ENCODE measurements around the gene IL31. TPM values are rescaled to one million over a fixed set of nuclear protein-coding genes. Genes with fewer than 3 reads are reported as not detected.

Gene IL31
- total RNA-seq, 1 donor from 2014 or later = not detected

DNA sequence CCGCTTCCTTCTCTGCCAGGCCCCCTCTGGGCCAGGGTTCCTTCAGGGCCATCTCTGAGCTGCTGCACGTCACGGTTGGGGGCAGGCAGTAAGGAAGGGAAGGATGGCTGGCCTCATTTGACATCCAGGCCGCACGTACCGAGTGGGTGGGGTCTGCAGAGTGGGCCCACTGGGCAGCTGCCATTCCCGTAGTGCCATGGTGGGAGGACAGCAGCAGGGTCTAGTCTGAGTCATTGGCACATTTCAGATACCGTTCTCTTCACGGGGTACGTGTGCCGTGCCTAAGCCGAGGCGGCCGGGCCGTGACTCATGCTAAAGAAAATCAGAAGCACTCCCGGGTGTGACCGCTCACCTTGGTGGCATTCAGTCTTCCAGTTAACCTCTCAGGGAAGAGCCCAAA lies 43.9 kb downstream of the IL31 start:
- Histone ChIP-seq H3K9me3 (no peaks in the 10 kb centered on the region), H3K4me1 (peaks cover 7% of the 10 kb centered on the region), H3K4me3 (no peak overlapping the region), H3K27me3 (no peaks in the 10 kb centered on the region), H3K27ac (no peak overlapping the region), H3K36me3 (peaks cover 0 to 60% of the 10 kb centered on the region in 2 donors)
- TF ChIP-seq POLR2AphosphoS5 (IDR thresholded peaks at IDR 0.05; ENCODE audit: insufficient read depth in 1 of 2, low read depth in 1 of 2) = no peak
- TF ChIP-seq, protein P1, sequence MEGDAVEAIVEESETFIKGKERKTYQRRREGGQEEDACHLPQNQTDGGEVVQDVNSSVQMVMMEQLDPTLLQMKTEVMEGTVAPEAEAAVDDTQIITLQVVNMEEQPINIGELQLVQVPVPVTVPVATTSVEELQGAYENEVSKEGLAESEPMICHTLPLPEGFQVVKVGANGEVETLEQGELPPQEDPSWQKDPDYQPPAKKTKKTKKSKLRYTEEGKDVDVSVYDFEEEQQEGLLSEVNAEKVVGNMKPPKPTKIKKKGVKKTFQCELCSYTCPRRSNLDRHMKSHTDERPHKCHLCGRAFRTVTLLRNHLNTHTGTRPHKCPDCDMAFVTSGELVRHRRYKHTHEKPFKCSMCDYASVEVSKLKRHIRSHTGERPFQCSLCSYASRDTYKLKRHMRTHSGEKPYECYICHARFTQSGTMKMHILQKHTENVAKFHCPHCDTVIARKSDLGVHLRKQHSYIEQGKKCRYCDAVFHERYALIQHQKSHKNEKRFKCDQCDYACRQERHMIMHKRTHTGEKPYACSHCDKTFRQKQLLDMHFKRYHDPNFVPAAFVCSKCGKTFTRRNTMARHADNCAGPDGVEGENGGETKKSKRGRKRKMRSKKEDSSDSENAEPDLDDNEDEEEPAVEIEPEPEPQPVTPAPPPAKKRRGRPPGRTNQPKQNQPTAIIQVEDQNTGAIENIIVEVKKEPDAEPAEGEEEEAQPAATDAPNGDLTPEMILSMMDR (IDR thresholded peaks at IDR 0.05) = no peak
- no peak for TF ChIP-seq POLR2A (IDR thresholded peaks at IDR 0.05)
- intact Hi-C loops (cut with DNase I) = no loop called here
- DNase-seq (ENCODE audit: extremely low spot score in 2 of 2) = no peak

DNA sequence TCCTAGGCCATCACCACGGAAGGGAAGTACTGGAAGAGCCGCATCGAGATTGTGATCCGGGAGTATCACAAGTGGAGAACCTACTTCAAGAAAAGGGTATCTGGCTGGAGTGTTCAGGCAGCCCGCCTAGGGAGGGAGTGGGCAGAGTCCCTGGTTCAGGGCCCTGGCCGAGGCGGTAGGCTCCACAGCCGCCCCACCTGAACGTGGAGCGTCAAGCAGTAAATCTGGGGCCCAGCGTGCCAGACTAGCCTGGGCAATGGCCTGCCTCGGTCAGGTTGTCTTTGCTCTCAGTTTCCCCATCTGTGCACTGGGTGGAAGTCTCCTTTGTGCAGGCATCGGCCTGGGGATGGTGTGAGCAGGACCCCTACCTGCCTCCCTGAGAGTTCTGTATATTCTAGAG lies 44.9 kb downstream of the IL31 start:
- DNase-seq (ENCODE audit: extremely low spot score in 2 of 2) = no peak
- Histone ChIP-seq H3K27ac (no peak overlapping the region), H3K36me3 (peaks cover 0 to 57% of the 10 kb centered on the region in 2 donors), H3K4me1 (peaks cover 12% of the 10 kb centered on the region), H3K9me3 (no peaks in the 10 kb centered on the region), H3K4me3 (no peak overlapping the region), H3K27me3 (no peaks in the 10 kb centered on the region)
- TF ChIP-seq POLR2AphosphoS5 (IDR thresholded peaks at IDR 0.05; ENCODE audit: insufficient read depth in 1 of 2, low read depth in 1 of 2) = no peak
- TF ChIP-seq POLR2A (IDR thresholded peaks at IDR 0.05) = no peak
- TF ChIP-seq, protein P1 (IDR thresholded peaks at IDR 0.05) = no peak
- intact Hi-C loops (cut with DNase I) = no loop called here

DNA sequence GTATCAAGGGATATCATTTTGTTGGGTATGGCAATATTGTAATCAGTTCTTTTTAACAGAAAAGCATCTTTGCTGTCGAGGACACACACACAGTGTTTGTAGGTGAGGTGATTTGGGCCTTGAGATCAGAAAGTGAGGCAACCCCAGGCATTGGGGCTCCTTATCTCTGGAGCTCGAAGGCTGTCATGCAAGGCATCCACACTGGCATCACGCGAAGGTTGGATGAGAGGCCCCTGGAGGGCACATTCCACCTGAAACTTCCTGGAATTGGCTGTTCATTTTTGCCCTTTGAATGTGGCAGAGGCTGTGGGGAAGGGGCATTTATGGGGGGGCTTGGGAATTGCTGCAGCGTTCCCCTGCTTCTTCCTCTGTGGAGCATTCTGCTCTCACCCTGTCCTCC lies 45.5 kb downstream of the IL31 start:
- Histone ChIP-seq H3K4me1 (peaks cover 17% of the 10 kb centered on the region), H3K27ac (no peak overlapping the region), H3K9me3 (no peaks in the 10 kb centered on the region), H3K4me3 (no peak overlapping the region), H3K27me3 (no peaks in the 10 kb centered on the region), H3K36me3 (peaks cover 0 to 51% of the 10 kb centered on the region in 2 donors)
- TF ChIP-seq, protein P1 (IDR thresholded peaks at IDR 0.05) = no peak
- TF ChIP-seq POLR2A (IDR thresholded peaks at IDR 0.05) = no peak
- DNase-seq (ENCODE audit: extremely low spot score in 2 of 2) = no peak
- intact Hi-C loops (cut with DNase I) = no loop called here

DNA sequence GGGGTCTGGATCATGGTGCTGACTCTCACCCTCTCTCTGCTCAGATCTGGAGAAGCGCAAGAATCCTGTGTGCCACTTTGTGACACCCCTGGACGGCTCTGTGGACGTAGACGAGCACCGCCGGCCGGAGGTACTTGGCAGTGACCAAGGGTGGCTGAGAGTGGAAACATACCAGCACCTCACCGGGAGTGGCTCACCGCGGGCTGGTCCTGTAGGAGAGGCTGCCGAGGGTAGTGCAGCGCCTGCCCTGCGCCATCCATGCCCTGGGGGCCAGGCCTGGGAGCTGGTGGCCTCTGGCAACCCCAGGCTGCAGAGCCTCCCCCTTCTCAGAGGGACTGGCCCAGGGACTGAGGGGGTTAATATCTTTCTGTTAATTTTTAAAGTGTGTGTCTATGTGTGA lies 46.2 kb downstream of the IL31 start:
- Histone ChIP-seq H3K9me3 (no peaks in the 10 kb centered on the region), H3K4me3 (no peak overlapping the region), H3K27me3 (no peaks in the 10 kb centered on the region), H3K27ac (no peak overlapping the region), H3K36me3 (peaks cover 0 to 44% of the 10 kb centered on the region in 2 donors), H3K4me1 (peaks cover 23% of the 10 kb centered on the region)
- no peak for TF ChIP-seq POLR2AphosphoS5 (IDR thresholded peaks at IDR 0.05; ENCODE audit: insufficient read depth in 1 of 2, low read depth in 1 of 2)
- TF ChIP-seq POLR2A (IDR thresholded peaks at IDR 0.05) = no peak
- TF ChIP-seq, protein P1 (IDR thresholded peaks at IDR 0.05) = no peak
- intact Hi-C loops (cut with DNase I) = no loop called here
- DNase-seq (ENCODE audit: extremely low spot score in 2 of 2) = peak in 1 of 2 donors; percentile 62

DNA sequence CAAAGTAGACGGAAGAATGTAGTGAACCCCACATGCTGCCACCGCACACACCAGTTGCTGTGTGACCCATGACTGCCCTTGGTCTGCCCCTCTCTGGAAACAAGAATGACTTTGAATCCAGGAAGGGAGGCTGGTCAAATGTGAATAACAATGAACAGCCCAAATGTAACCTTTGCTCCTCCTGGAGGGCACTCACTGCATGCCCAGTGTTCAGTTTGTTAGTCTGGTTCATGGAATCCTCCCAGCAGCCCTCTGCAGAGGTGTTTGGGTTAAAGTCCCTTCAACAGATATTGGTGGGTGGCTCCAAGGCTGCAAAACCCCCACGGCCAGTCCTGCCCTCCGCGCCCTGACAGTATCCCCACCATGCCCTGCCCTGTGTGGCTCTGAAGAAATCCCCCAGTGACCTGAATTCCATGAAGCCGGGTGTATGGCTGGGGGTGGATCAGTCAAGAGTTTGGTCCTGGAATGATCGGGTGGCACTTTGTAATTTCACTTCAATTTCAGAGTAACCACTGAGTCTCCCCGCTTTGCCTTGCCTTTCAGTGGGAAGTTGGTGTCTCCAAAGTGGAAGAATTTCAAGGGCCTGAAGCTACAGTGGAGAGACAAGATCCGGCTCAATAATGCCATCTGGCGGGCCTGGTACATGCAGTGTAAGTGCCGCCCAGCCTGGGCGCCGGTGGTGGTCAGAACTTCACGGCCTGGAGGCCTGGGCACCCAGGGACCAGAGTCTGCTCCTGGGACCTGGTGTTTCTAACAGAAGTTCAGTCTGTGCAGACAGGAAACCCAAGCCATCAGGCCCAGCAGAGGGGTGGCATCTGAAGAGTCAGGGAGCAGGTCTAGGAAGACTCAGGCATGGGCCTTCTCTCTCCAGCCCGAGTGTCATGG lies 47.1 kb downstream of the IL31 start:
- peak in 1 of 2 donors; percentile 67 for DNase-seq (ENCODE audit: extremely low spot score in 2 of 2)
- peaks cover 0 to 36% of the 10 kb centered on the region in 2 donors for H3K36me3 ChIP-seq
- H3K27me3 ChIP-seq = no peaks in the 10 kb centered on the region
- peaks cover 32% of the 10 kb centered on the region for H3K4me1 ChIP-seq
- no peak overlapping the region for H3K4me3 ChIP-seq
- intact Hi-C loops (cut with DNase I) = no loop called here
- no peak overlapping the region for H3K27ac ChIP-seq
- TF ChIP-seq, protein P1 (IDR thresholded peaks at IDR 0.05) = no peak
- TF ChIP-seq POLR2A (IDR thresholded peaks at IDR 0.05) = no peak
- TF ChIP-seq POLR2AphosphoS5 (IDR thresholded peaks at IDR 0.05; ENCODE audit: insufficient read depth in 1 of 2, low read depth in 1 of 2) = no peak
- no peaks in the 10 kb centered on the region for H3K9me3 ChIP-seq
